ENCODE results near the gene RNF152.

DNA sequence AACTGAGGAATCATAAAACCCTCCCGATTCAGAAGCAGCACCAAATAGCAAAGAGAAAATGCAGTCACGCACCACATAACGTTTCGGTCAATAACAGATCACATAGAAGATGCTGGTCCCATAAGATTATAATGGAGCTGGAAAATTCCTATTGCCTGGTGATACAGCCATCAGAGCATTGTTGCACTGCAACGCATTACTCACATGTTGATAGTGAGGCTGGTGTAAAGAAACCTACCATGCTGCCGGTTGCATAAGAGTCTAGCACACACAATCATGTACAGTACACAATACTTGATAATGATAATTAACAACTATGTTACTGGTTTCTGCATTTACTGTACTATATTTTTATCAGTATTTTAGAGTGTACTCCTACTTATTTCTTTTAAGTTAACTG is 32.5 kb downstream of the RNF152 start:
- TF ChIP-seq, protein P1, sequence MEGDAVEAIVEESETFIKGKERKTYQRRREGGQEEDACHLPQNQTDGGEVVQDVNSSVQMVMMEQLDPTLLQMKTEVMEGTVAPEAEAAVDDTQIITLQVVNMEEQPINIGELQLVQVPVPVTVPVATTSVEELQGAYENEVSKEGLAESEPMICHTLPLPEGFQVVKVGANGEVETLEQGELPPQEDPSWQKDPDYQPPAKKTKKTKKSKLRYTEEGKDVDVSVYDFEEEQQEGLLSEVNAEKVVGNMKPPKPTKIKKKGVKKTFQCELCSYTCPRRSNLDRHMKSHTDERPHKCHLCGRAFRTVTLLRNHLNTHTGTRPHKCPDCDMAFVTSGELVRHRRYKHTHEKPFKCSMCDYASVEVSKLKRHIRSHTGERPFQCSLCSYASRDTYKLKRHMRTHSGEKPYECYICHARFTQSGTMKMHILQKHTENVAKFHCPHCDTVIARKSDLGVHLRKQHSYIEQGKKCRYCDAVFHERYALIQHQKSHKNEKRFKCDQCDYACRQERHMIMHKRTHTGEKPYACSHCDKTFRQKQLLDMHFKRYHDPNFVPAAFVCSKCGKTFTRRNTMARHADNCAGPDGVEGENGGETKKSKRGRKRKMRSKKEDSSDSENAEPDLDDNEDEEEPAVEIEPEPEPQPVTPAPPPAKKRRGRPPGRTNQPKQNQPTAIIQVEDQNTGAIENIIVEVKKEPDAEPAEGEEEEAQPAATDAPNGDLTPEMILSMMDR (IDR thresholded peaks at IDR 0.05), result no peak
- TF ChIP-seq, protein P2, sequence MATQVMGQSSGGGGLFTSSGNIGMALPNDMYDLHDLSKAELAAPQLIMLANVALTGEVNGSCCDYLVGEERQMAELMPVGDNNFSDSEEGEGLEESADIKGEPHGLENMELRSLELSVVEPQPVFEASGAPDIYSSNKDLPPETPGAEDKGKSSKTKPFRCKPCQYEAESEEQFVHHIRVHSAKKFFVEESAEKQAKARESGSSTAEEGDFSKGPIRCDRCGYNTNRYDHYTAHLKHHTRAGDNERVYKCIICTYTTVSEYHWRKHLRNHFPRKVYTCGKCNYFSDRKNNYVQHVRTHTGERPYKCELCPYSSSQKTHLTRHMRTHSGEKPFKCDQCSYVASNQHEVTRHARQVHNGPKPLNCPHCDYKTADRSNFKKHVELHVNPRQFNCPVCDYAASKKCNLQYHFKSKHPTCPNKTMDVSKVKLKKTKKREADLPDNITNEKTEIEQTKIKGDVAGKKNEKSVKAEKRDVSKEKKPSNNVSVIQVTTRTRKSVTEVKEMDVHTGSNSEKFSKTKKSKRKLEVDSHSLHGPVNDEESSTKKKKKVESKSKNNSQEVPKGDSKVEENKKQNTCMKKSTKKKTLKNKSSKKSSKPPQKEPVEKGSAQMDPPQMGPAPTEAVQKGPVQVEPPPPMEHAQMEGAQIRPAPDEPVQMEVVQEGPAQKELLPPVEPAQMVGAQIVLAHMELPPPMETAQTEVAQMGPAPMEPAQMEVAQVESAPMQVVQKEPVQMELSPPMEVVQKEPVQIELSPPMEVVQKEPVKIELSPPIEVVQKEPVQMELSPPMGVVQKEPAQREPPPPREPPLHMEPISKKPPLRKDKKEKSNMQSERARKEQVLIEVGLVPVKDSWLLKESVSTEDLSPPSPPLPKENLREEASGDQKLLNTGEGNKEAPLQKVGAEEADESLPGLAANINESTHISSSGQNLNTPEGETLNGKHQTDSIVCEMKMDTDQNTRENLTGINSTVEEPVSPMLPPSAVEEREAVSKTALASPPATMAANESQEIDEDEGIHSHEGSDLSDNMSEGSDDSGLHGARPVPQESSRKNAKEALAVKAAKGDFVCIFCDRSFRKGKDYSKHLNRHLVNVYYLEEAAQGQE (IDR thresholded peaks at IDR 0.05; ENCODE audit: insufficient read depth in 1 of 2, low read depth in 2 of 2, low read length in 1 of 2), result no peak

All from Panc1 (cell line).